Measurements from ENCODE around the gene ADGRE3. TPM values are rescaled to one million over a fixed set of nuclear protein-coding genes. Genes with fewer than 3 reads are reported as not detected.

ADGRE3 gene
- total RNA-seq, 2 experiments from 2014 or later: not detected

DNA sequence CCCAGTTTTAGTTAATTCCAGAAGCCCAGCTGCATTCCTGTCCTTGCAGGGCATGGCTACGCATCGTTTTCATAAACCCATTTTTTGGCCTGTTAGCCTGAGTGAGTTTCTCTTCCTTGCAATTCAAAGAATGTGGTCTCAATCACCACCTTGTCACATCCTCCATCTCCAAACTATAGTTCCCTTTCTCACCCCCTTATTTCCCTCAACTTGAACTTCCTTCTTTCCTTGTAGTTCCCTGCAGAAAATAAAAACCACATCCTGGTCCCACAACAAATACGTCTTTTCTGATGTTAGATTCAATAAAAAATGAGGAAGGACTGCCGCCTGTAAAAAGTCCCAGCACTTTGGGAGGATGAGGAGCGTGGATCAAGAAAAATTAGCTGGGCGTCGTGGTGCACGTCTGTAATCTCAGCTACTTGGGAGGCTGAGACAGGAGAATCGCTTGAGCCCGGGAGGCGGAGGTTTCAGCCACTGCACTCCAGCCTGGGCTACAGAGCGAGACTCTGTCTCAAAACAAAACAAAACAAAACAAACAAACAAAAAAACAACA, 13.2 kb downstream of the ADGRE3 start:
- no peak overlapping the region for H3K4me2 ChIP-seq (ENCODE audit: low read length)
- H3K27ac ChIP-seq (ENCODE audit: low read depth, low read length, poor library complexity, severe bottlenecking): no peak overlapping the region
- BruUV-seq (replicated peaks): no TSS peak
- ChIA-PET CTCF (ENCODE audit: unreplicated experiment) (no interaction called here), POLR2A (no interaction called here)
- intact Hi-C loops (cut with micrococcal nuclease; ENCODE audit: unreplicated experiment): no loop called here
- TF ChIP-seq EZH2phosphoT487 (IDR thresholded peaks at IDR 0.05; ENCODE audit: borderline replicate concordance, low read depth, low read length): no peak
- TF ChIP-seq, protein P1, sequence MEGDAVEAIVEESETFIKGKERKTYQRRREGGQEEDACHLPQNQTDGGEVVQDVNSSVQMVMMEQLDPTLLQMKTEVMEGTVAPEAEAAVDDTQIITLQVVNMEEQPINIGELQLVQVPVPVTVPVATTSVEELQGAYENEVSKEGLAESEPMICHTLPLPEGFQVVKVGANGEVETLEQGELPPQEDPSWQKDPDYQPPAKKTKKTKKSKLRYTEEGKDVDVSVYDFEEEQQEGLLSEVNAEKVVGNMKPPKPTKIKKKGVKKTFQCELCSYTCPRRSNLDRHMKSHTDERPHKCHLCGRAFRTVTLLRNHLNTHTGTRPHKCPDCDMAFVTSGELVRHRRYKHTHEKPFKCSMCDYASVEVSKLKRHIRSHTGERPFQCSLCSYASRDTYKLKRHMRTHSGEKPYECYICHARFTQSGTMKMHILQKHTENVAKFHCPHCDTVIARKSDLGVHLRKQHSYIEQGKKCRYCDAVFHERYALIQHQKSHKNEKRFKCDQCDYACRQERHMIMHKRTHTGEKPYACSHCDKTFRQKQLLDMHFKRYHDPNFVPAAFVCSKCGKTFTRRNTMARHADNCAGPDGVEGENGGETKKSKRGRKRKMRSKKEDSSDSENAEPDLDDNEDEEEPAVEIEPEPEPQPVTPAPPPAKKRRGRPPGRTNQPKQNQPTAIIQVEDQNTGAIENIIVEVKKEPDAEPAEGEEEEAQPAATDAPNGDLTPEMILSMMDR (conservative IDR thresholded peaks at IDR 0.05; ENCODE audit: low read length): no peak
- no peaks in the 10 kb centered on the region for H3K9me3 ChIP-seq (ENCODE audit: low read length)
- DNase-seq (ENCODE audit: low spot score): no peak
- no peak overlapping the region for H3K4me3 ChIP-seq (ENCODE audit: low read depth, low read length, poor library complexity, severe bottlenecking)
- no peaks in the 10 kb centered on the region for H3K4me1 ChIP-seq (ENCODE audit: insufficient read depth, low read length, poor library complexity, severe bottlenecking)
- H2AFZ ChIP-seq (ENCODE audit: low read length): no peak overlapping the region
- H3K36me3 ChIP-seq (ENCODE audit: insufficient read depth, low read length): no peaks in the 10 kb centered on the region
- no peaks in the 10 kb centered on the region for H4K20me1 ChIP-seq (ENCODE audit: insufficient read depth, low read length)
- H3K9me2 ChIP-seq (ENCODE audit: insufficient read depth, low read length): no peaks in the 10 kb centered on the region
- no peaks in the 10 kb centered on the region for H3K79me2 ChIP-seq (ENCODE audit: insufficient read depth, low read depth, low read length)

DNA sequence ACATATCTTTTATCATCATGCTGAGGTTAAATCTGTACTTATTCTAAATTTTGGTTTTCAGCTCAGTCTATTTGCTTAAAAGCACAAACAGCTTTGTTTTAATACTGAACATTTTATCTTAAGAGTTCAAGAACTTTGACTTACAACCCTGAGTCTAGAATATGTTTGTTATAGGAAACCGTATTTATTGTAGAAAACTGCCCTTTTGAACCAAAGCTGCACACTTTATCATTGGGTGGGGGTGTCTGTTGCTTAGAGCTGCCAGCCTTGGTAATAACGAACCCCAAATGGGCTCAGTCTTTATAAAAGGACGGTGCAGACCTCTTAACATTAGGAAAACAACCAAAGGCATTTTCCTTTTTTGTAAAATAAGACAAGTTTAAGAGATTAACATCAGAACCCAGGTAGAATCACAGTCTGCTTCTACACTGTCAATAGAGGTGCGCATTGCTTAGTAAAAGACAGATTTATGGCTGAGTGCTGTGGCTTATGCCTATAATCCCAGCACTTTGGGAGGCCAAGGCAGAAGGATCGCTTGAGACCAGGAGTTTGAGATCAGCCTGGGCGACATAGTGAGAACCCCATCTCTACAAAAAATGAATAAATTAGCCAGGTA, 14.7 kb downstream of the ADGRE3 start:
- Histone ChIP-seq H3K9me2 (ENCODE audit: insufficient read depth, low read length) (no peaks in the 10 kb centered on the region), H3K79me2 (ENCODE audit: insufficient read depth, low read depth, low read length) (no peaks in the 10 kb centered on the region), H3K27ac (ENCODE audit: low read depth, low read length, poor library complexity, severe bottlenecking) (no peak overlapping the region), H3K4me3 (ENCODE audit: low read depth, low read length, poor library complexity, severe bottlenecking) (no peak overlapping the region), H3K4me2 (ENCODE audit: low read length) (no peak overlapping the region), H3K4me1 (ENCODE audit: insufficient read depth, low read length, poor library complexity, severe bottlenecking) (no peaks in the 10 kb centered on the region), H3K36me3 (ENCODE audit: insufficient read depth, low read length) (no peaks in the 10 kb centered on the region), H2AFZ (ENCODE audit: low read length) (no peak overlapping the region), H4K20me1 (ENCODE audit: insufficient read depth, low read length) (no peaks in the 10 kb centered on the region), H3K9me3 (ENCODE audit: low read length) (no peaks in the 10 kb centered on the region)
- ChIA-PET CTCF (ENCODE audit: unreplicated experiment) (no interaction called here), POLR2A (no interaction called here)
- DNase-seq (ENCODE audit: low spot score): no peak
- BruUV-seq (replicated peaks): no TSS peak
- no peak for TF ChIP-seq EZH2phosphoT487 (IDR thresholded peaks at IDR 0.05; ENCODE audit: borderline replicate concordance, low read depth, low read length)
- TF ChIP-seq, protein P1 (conservative IDR thresholded peaks at IDR 0.05; ENCODE audit: low read length): no peak
- intact Hi-C loops (cut with micrococcal nuclease; ENCODE audit: unreplicated experiment): no loop called here

DNA sequence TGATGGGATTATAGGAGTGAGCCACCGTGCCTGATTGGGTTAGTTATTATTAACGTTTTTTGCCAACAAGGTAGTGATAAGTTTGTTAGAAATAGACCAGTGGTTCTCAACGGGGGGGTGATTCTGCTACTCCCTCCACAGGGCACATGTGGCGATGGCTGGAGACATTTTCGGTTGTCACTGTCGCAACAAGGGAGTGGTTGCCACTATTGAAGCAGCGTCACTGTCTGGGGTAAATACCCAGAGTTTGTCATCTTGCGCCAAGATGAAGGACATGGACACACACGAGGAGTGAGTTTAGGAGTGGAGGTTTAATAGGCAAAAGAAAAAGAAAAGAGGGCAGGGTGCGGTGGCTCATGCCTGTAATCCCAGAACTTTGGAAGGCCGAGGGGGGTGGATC, 18.9 kb downstream of the ADGRE3 start:
- TF ChIP-seq EZH2phosphoT487 (IDR thresholded peaks at IDR 0.05; ENCODE audit: borderline replicate concordance, low read depth, low read length): no peak
- TF ChIP-seq, protein P1 (conservative IDR thresholded peaks at IDR 0.05; ENCODE audit: low read length): no peak
- Histone ChIP-seq H3K4me2 (ENCODE audit: low read length) (no peak overlapping the region), H3K36me3 (ENCODE audit: insufficient read depth, low read length) (no peaks in the 10 kb centered on the region), H2AFZ (ENCODE audit: low read length) (no peak overlapping the region), H3K9me3 (ENCODE audit: low read length) (no peaks in the 10 kb centered on the region), H3K27ac (ENCODE audit: low read depth, low read length, poor library complexity, severe bottlenecking) (no peak overlapping the region), H3K4me3 (ENCODE audit: low read depth, low read length, poor library complexity, severe bottlenecking) (no peak overlapping the region), H3K79me2 (ENCODE audit: insufficient read depth, low read depth, low read length) (no peaks in the 10 kb centered on the region), H3K4me1 (ENCODE audit: insufficient read depth, low read length, poor library complexity, severe bottlenecking) (no peaks in the 10 kb centered on the region), H3K9me2 (ENCODE audit: insufficient read depth, low read length) (no peaks in the 10 kb centered on the region), H4K20me1 (ENCODE audit: insufficient read depth, low read length) (no peaks in the 10 kb centered on the region)
- ChIA-PET POLR2A (interaction anchor here (0.9 kb wide), 1 partner anchor 23 kb away, joined by 3 read pairs; no protein-coding TSS in a partner anchor), CTCF (ENCODE audit: unreplicated experiment) (no interaction called here)
- DNase-seq (ENCODE audit: low spot score): no peak
- intact Hi-C loops (cut with micrococcal nuclease; ENCODE audit: unreplicated experiment): no loop called here
- no TSS peak for BruUV-seq (replicated peaks)

Data from OCI-LY7 (cell line).